GM23338 (cell line): ENCODE results near the gene PKD2.

ENCODE experiments used
- CREB1 ChIP-seq: fragments of 250-450 bp; sonication (Bioruptor Pico); IDR thresholded peaks from 2 replicates; pipeline ENCODE4 v1.5.0; 2020; ENCODE audit warnings: low read depth, mild to moderate bottlenecking, moderate library complexity
- CTCF ChIP-seq, 2 experiments: fragments of 200-600 bp in 1 of 2; sonication (generic) in 1 of 2; conservative IDR thresholded peaks; 2 replicates each; pipeline versions ENCODE4 v1.5.1 to v1.6.1; 2016 to 2017; ENCODE audit warnings: antibody characterized with exemption in 2 of 2, low read depth in 2 of 2, mild to moderate bottlenecking in 2 of 2, moderate library complexity in 1 of 2
- ETS1 ChIP-seq: IDR thresholded peaks from 2 replicates; pipeline ENCODE4 v1.6.1; 2016; ENCODE audit warnings: antibody characterized with exemption
- EZH2 ChIP-seq: fragments of 200-600 bp; sonication (generic); IDR thresholded peaks from one replicate; pipeline ENCODE4 v1.8.0; 2017; ENCODE audit warnings: antibody characterized with exemption, mild to moderate bottlenecking, low read depth; ENCODE audit not compliant: unreplicated experiment
- EZH2phosphoT487 ChIP-seq: fragments of 200-600 bp; sonication (generic); IDR thresholded peaks from one replicate; pipeline ENCODE4 v1.8.1; 2018; ENCODE audit warnings: antibody characterized with exemption; ENCODE audit not compliant: unreplicated experiment
- JUNB ChIP-seq: IDR thresholded peaks from one replicate; pipeline ENCODE4 v1.6.1; 2016; ENCODE audit warnings: antibody characterized with exemption; ENCODE audit not compliant: unreplicated experiment
- NANOG ChIP-seq: IDR thresholded peaks from 2 replicates; pipeline ENCODE4 v1.6.1; 2016; ENCODE audit warnings: antibody characterized with exemption, borderline replicate concordance
- POLR2AphosphoS5 ChIP-seq: IDR thresholded peaks from 2 replicates; pipeline ENCODE4 v1.6.1; 2016; ENCODE audit warnings: antibody characterized with exemption, low read depth
- REST ChIP-seq: IDR thresholded peaks from one replicate; pipeline ENCODE4 v1.6.1; 2018; ENCODE audit warnings: antibody characterized with exemption; ENCODE audit not compliant: unreplicated experiment
- STAT1 ChIP-seq: IDR thresholded peaks from one replicate; pipeline ENCODE4 v1.6.1; 2016; ENCODE audit warnings: antibody characterized with exemption; ENCODE audit not compliant: unreplicated experiment
- ZNF114 ChIP-seq: fragments of 250-450 bp; sonication (Bioruptor Pico); IDR thresholded peaks from 2 replicates; pipeline ENCODE4 v1.5.0; 2020; ENCODE audit warnings: mild to moderate bottlenecking, moderate library complexity
- ZNF331 ChIP-seq: fragments of 250-450 bp; sonication (Bioruptor Pico); IDR thresholded peaks from 2 replicates; pipeline ENCODE4 v1.5.0; 2020; ENCODE audit warnings: low read depth, mild to moderate bottlenecking, moderate library complexity

- TF ChIP-seq CTCF (conservative IDR thresholded peaks at IDR 0.05; ENCODE audit: low read depth in 2 of 2) (no peak), POLR2AphosphoS5 (no peak), REST (no peak), EZH2phosphoT487 (no peak), EZH2 (no peak), CREB1 (CRISPR knock-in tag) (no peak), JUNB (no peak), STAT1 (no peak), NANOG (no peak), ZNF114 (CRISPR knock-in tag) (no peak), ZNF331 (no peak), ETS1 (no peak)
Measured at GRCh38 chr4:88115587-88115986, 108.2 kb downstream of the PKD2 start.
